Muscle of back (tissue), 11 donors: Measurements from ENCODE around the gene MAP3K10. TPM values are rescaled to one million over a fixed set of nuclear protein-coding genes. Genes with fewer than 3 reads are reported as not detected.

ENCODE experiments used
- DNase-seq, 3 donors: peaks; one replicate each; pipeline versions ENCODE4 v3.0.0 to v3.0.0-alpha.2; 2013
- polyA plus RNA-seq, 10 donors: library from polyadenylated mRNA; unstranded; fragments of 120-200 nt; gene quantifications; one replicate each; pipeline ENCODE4 v1.2.1, GENCODE V29; 2013; ENCODE audit not compliant: insufficient read length in 10 of 10

MAP3K10 gene
- polyA plus RNA-seq, 10 donors: 6.0 to 12.5 (median 9.3) TPM

DNA sequence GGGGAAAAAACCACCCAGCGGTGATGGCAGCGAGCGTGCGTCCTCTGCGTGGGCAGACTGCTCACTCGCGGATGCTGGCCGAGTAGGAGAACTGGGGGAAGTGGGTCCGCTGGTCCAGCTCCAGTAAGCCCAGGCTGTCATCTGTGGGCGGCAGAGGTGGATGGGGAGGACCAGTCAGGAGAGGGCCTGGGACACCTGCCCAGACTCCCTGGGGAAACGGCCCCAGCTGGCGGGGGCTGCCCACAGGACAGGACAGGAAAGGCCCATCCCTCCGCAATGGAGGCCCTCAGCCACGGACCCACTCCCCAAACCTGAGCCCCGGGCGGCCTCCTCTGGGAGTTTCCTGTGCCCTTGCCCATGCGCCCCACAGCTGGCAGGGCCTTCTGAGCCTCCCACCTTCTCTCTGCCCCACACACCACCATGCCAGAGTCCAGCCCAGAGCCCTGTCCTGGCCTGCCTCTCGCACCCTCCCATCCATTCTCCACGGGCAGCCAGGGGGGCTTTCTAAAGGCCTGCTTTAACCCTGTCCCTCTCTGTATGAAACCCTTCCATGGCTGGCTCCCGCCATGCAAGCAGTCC, 42.7 kb downstream of the MAP3K10 start:
- DNase-seq: no peak

DNA sequence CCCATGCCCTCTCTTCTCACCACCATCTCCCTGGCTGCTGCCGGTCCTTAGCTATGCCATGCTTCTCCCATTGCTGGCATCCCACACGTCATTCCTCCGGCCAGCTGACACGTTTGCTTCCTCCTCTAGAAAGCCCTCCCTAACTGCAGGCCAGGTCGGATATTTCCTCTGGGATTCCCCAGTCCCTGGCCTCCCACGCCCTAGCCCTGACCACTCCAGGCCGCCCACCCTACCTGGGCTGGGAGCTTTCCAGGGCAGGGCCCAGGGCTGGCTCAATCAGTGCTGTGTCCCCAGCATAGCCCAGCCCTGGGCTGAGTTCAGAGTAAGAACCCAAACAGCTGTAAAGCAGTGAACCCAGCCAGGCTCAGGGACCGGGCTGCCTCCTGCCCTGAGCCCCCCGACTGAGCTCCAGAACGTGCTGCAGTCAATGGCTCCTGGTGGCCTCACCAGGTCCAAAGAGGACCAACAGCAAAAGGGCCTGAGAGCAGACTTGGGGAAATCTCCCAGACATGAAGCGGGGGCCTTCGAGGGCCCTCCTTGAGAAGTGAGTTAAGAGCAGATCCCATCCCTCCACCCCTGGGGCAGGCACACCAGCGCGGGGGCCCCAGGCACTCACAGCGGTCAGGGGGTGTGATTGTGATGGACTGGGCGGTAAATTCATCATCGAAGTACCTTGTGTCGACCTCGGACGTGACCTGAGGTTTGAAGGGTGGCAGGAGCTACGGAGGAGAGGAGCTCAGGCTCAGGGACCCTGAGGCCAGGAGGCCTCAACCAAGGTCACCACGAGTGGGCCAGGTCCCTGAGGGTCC, 43.4 kb downstream of the MAP3K10 start:
- no peak for DNase-seq

DNA sequence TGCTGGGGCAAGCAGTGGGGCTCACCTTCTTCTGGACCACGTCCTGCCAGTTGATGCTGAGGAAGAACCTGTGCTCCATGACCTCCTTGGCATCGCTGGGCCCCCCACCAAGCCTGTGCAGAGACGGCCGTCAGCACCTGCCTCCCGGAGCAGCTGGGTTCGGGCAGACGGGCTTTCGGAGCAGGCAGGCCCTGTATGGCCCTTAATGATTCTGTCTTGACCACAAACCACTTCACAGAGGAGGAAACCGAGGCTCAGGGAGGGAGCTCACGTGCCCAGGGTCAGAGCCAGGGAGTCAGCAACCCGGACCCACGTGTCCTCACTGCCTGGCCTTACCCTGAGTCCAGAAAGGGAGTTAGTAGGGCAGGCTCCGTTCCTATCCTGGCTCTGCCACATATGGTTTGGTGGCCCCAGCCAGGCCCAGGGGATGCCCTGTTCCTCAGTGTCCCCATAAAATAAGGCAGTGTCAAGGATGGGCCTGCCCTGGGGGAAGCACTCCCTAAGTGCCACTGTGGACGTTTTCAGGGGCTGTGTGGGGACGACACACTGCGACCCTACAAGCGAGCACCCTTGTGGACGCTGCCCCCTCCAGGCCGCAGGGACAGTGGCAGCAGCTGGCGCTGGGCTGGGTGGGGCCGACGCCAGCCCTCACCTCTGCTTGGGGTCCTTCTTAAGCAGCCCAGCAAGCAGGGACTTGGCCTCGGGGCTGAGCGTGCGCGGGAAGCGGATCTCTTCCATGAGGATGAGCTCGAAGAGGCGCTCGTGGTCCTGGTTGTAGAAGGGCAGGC, 44.2 kb downstream of the MAP3K10 start:
- DNase-seq: no peak

DNA sequence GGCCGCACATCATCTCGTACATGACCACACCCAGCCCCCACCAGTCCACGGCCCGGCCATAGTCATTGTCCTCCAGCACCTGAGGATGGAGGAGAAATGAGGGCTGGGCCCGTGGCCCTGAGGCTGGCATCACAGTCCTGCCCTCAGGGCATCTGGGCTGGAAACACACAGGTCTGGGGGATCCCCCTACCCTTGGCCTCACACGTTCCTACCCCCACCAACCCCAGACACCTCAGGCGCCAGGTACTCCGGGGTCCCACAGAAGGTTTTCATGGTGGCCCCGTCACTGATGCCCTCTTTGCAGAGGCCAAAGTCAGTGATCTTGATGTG, 44.8 kb downstream of the MAP3K10 start:
- DNase-seq: no peak

DNA sequence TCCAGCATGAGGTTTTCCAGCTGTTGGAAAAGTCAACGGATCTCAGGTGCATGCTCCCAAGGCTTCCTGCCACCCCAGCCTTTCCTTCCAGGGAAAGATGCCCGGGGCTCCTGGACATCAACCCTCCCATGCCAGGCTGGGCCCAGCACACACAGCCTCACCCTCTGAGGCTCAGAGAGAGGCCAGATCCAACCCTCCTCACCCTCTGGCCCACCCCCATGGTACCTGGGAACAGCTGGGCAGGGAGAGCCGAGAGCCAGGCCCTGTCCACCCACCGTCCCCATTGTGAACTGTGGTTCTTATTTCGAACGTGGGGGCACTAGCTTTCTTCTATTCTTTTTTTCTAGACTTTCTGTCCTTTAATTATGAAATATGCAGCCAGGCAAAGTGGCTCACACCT, 45.1 kb downstream of the MAP3K10 start:
- DNase-seq: no peak

DNA sequence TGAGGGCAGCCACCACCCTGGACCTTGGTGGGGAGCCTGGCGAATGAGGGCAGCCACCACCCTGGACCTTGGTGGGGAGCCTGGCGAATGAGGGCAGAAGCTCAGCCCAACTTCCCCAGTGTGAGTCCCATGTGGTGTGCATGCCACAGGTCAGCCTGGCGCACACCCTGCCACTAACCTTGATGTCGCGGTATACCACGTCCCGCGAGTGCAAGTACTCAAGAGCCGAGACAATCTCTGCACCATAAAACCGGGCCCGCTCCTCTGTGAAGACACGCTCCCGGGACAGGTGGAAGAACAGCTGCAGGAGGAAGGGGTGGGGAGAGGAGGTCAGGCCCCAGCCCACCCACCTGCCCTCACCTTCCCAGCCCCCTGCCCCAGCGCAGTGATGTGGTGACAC, 46.6 kb downstream of the MAP3K10 start:
- no peak for DNase-seq

DNA sequence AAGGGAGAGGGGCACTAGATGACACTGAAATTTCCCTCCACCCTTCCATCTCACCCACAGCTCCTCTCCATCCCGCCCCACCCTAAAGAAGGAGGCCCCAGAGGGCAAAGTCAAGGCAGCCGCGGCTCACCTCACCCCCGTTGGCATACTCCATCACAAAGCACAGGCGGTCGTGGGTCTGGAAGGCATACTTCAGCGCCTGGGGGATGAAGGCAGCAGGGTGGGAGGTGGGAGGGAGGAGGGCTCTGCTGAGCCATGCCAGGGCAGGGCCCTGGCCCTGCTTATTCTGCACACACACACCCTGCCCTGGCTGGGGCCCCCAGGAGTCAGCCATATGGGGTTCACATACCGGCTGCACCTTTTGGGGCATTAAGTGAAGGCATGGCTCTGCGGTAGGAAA, 47.5 kb downstream of the MAP3K10 start:
- DNase-seq: no peak

DNA sequence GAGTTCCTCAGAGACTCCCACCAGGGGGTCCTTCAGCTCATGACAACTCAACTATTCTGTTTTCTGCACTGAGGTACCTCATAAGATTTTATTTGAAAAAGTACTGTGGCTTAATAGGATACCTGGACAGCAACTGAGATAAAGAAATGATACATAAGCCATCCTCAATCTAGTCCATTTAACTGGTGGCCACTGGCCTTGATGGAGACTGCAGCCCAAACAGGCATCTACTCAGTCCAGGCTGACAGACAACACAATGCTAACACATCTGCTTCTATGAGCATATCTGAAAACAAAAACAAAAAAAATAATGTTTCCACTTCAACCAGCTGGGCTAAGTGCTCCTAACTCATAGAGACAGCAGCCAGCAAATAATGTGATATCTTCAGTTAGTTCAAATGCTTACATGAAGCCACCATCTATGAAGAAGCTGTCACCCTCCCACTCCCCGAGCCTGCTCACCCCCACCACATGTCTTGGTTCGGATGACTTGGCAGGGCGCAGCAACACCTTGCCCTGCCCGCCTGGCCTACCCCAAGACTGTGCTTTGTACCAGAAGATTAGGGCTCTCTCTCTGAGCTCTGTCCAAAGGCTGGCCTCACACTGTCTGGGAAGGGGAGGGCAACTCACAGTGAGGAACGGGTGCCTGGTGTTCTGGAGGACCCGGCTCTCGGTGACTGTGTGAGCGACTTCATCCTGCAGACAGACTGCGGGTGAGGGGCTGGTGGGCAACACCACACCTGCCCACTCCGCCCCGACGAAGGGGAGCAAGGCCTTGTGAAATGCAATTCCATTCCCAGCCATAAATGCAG, 48.4 kb downstream of the MAP3K10 start:
- no peak for DNase-seq

DNA sequence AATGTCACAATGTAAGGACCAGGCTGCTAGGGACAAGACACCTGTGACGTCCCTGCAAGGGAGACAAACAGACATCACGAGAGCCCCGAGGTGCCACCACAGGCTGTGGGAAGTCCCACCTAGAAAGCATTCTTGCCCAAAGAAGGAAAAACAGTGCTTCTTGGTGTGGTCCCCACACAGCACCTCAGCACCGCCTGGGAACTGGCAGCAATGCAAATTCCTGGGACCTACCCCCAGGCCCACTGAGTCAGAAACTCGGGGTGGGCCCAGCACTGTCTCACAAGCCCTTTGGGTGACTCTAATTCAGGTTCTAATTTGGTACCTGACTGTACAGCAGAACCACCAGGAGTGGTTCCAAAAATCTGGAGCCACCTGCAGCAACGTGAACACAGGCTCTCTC, 49.1 kb downstream of the MAP3K10 start:
- no peak for DNase-seq

DNA sequence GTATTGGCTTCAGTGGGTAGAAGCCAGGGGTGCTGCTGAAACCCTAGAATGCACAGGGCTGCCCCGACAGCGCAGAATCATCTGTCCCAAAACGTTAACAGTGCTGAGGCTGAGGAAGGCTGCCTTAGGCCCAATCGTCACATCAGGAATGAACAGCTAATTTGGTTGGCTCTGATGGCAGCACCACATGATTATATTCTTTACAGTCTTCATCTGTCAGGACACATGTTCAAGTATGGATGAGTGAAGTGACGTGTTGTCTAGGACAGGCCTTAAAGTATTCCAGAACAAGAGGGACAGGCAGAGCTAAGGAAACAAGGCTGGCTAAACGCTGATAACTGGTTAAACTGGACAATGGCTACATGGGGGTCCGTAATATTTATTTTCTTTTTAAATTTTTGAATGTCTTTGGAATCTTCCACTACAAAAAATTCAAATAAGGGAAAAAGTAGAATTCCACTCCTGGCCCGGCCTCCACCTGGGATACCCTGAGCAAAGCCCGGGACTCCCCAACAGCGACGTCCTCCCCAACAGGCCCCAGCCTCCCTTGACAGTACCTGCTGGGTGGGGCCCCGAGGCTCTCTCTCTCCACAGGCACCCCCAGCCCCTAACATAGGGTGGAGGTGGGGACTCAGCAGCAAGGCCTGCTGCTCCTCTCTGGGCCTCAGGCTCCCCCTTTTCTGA, 50.0 kb downstream of the MAP3K10 start:
- DNase-seq: no peak

DNA sequence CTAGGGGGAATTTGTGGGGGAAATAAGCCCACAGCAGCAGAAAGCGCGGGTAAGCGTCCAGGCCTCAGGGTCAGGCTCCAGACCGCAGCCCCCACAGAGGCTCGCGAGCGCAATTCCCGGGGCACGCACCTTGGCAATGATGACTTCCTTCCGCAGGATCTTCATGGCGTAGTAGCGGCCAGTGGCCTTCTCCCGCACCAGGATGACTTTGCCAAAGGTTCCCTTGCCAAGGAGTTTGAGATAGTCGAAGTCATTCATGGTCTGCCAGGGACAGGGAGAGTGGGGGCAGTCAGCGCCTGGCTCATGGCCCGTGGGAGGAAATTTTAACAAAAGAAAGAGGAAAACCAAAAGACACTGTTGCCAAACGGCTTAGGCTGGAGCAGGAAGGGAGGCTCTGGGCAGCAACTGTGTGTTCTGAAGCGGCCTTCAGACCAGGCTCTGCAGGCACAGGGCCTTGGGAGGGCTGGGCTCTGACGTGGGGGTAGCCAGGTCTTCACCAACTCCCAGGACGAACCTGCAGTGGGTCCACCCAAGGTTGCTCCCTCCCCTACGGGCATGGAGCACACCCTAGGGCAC, 50.7 kb downstream of the MAP3K10 start:
- DNase-seq: peak in 2 of 3 donors; percentile 45 to 67

DNA sequence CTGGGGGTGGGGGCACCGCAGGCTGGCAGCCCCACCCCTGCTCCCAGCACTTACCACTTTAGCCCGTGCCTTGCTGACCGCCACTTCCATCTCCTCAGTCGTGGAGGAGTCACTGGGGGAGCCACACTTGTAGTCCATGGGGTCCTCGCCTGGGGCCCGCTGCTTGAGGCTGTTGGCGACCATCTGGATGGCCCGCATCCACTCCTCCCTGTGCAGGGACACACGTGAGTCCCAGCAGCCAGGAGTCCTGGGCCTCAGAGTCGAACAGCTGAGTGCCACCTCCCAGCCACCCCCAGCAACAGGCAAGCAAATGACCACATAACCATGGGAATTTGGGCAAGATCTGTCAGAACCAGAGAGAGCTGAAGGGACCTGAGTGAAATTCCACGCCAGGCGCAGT, 51.3 kb downstream of the MAP3K10 start:
- no peak for DNase-seq

DNA sequence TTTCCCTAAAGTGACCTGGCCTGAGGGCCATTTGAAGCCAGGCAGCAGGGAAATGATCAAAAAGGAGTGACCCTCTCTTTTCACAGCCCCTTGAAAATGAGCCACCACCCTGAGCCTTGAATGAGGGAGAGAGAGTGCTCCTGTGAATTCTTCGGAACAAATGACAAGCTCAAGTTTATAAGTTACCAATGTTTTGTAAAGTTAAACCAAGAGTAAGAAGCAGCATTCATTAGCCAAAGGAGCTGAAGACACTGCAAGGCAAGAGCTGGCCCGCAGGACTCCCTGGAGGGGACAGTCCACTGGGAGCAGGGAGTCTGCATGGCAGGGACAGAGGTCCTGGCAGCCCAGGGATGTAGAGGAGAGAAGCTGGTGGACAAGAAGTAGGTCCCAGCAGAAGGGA, 52.0 kb downstream of the MAP3K10 start:
- no peak for DNase-seq

DNA sequence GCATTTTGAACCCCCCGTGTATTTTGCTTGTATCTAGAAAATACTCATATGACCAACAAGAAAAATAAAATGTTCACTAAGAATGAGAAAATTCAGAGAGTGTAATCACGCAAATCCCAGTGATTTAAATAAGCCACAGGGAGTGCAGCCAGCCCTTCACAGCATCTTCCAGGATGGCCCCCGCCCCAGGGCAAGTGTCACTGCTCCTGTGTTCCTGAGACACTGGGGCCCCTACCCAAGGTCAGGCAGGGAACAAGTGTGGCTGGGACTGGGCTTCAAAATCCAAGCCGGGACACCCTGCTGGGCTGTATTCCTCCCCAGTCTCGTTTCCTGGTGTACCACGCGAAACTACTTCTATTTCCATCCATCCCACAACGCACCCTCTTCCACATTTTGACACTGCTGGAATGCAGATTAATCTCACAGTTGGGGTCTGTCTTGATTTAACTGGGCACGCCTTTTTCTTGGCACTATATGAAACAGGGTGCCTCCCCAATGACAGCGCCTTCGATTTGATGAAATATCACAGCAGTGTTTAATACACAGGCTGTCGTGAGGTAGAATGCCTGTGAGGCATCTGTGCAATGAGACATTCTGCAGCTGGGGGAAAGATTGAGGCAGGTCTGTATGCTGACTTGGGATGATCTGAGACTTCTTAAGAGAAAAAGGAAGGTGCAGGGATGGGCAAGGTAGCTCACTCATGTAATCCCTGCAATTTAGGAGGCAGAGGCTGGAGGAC, 53.5 kb downstream of the MAP3K10 start:
- no peak for DNase-seq

DNA sequence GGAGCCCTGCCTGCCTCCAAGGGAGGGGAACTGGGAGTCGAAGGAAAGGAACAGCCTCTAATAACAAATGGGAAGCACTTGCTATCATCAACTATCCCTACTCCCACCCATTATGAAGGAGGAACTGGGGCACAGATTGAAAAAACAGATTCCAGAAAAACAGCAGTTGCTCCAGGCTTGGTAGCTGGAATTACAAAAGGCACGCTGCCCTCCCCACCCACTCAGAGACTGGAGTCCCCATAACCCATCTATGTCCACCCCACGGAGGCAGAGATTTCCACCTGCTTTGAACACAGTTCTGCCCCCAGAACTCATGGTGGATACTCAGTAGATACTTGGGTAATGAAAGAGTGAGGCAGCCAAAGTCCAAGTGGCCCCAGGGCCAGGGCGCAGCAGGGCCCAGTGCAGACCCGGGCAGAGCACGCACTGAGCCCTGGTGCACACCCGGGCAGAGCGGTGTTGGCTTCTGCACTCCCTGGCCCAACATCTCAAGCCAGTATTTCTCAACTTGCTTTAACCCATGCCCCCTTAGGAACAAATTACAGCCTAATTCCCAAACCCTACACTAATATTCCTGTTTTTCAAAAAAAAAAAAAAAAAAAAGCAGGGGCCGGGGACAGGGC, 54.4 kb downstream of the MAP3K10 start:
- DNase-seq: no peak

DNA sequence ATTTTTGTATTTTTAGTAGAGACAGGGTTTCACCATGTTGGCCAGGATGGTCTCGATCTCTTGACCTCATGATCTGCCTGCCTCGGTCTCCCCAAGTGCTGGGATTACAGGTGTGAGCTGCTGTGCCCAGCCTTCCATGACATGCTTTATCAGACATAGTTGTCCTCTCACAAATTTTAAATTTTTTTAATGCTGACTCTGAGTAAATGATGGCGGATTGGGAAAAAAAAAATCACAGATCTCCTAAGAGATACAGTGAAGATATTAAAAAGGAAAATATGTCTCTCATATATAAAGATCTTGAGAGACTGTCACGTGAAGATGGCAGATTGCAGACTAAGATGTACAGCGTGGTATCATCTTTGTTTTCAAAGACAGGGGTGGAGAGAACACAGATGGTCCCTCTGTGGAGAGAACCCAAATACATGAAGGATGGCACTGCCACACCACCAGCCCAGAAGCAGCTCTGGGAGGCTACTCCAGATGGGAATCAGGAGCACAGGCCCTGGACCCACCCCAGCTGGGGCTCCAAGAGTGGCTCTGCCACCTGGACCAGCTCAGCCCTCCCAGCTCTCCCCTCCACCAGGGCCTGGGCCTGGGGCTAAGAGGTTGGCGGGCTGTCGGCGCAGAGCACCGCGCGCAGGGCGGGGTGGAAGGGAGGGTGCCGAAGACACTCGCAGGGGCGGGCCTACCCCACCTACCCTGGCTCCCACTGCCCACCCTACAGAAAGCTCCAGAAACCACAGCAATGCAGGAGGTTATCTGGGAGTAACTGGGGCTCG, 55.3 kb downstream of the MAP3K10 start:
- no peak for DNase-seq

DNA sequence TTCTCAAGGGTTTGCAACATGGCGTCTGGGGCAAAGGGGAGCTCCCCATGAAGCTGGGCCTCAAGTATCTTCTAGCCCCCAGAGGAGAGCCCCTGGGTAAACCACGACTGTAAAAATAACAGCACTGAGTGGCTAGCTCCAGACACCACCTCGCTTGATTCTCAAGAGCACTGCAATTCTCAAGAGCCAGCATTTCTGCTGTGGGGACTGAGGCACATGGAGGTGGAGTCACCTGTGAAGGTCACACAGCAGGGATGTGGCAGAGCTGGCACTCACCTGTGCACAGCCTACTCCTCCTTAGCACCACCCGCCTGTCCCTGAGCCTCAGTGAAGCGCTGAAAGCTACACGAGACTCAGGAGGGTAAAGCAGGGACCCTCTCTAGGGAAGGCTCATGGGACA, 56.0 kb downstream of the MAP3K10 start:
- DNase-seq: no peak

DNA sequence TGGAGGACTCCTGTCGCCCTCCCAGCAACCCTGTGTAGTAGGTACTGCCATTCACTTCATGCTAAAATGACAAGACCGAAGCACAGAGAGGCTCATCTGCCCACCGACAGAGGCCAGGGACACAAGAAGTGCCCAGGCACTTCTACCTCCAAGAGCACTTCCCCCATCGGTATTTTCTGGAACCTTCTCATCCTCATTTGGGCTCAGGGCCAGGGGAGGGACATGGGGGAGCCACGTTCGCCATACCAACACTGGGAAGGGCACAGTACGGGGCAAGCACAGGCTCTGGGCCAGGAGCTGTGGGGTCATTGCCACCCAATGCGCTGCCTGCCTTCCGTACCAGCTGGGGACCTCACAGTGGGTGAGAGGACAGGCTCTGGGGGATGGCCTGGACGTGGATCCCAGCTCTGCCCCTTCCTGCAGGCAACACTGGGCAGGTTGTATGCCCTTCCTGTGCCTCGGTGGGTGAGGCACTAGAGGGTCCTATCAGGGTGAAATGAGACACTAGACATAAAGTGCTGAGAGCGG, 56.6 kb downstream of the MAP3K10 start:
- DNase-seq: no peak

DNA sequence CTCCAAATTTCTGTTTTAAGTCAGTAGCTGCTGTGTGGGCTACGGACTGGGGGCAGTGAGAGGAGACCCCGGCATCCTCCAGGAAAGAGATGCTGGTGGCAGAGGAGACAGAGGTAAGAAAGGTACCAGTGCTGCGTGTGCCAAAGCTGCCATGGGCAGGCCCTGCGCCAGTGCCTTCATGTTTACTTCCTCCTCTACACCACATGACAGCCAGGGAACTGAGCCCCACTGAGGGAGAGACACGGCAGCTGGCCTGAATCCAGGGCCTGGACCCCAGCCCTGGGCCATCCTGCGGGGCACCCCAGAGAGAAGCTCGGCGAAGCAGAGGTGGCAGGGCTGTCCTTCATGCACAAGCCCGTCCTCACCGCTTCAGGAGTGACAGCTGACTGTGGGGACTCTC, 58.0 kb downstream of the MAP3K10 start:
- DNase-seq: no peak
